ENCODE measurements around the gene PANK2.

GRCh38 chr20:3971145-3971544 lies 82.0 kb downstream of the PANK2 start:
- no peak for TF ChIP-seq CTCF (IDR thresholded peaks at IDR 0.05)
- TF ChIP-seq POLR2A (IDR thresholded peaks at IDR 0.05) = no peak

Measured in testis (tissue), 2 donors.